Bronchial epithelial cell (primary cell): ENCODE measurements around the gene CNST. TPM values are rescaled to one million over a fixed set of nuclear protein-coding genes. Genes with fewer than 3 reads are reported as not detected.

Source experiments
- DNase-seq: peaks from one replicate; pipeline ENCODE4 v3.0.0-alpha.2; 2010; ENCODE audit warnings: low read depth
- FAIRE-seq: peaks from 2 replicates; lab custom pipeline; 2011; peaks lifted over from hg19 to GRCh38; lab: Jason Lieb, UNC
- H3K27me3 ChIP-seq: 2 replicates; pipeline ENCODE4 v1.5.1; 2011; ENCODE audit warnings: low read length; ENCODE audit not compliant: control insufficient read depth, insufficient read depth
- H3K36me3 ChIP-seq: 2 replicates; pipeline ENCODE4 v1.5.1; 2011; ENCODE audit warnings: low read length; ENCODE audit not compliant: control insufficient read depth, insufficient read depth
- H3K4me3 ChIP-seq: 2 replicates; pipeline ENCODE4 v1.5.1; 2011; ENCODE audit warnings: mild to moderate bottlenecking, low read depth, low read length, control low read depth
- total RNA-seq: library from RNA; depleted of rRNA; stranded (reverse); fragments of >200 nt; gene quantifications from 2 replicates; pipeline ENCODE4 v1.2.1, GENCODE V29; 2014
- TF ChIP-seq, protein P1 (sequence below): IDR thresholded peaks from 2 replicates; pipeline ENCODE4 v1.5.1; 2011; ENCODE audit warnings: mild to moderate bottlenecking, moderate library complexity, low read length, control low read depth, inconsistent platforms; ENCODE audit not compliant: insufficient read depth, severe bottlenecking

CNST gene
- total RNA-seq, 1 donor from 2014 or later: 10.3 TPM

DNA sequence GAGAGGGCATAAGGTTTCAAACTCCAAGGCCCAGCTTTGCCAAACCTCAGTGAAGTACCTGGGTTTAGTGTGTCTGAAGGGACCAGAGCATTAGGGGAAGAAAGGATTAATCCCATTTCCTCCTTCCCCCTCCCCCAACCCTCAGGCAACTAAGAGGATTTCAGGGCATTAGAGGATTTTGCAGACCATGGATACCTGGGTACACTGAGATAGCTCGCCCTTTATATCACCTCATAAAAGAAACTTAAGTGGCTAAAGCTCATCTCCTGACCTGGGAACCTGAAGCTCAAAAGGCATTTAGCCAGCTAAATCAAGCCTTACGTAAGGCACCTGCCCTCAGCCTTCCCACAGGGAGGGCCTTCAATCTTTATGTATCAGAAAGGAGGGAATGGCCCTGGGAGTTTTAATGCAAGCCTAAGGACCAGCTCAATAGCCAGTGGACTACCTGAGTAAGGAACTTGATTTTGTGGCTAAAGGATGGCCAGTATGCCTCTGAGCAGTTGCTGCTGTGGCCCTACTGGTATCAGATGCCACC is 32.8 kb upstream of the CNST start:
- FAIRE-seq: no peak
- TF ChIP-seq, protein P1, sequence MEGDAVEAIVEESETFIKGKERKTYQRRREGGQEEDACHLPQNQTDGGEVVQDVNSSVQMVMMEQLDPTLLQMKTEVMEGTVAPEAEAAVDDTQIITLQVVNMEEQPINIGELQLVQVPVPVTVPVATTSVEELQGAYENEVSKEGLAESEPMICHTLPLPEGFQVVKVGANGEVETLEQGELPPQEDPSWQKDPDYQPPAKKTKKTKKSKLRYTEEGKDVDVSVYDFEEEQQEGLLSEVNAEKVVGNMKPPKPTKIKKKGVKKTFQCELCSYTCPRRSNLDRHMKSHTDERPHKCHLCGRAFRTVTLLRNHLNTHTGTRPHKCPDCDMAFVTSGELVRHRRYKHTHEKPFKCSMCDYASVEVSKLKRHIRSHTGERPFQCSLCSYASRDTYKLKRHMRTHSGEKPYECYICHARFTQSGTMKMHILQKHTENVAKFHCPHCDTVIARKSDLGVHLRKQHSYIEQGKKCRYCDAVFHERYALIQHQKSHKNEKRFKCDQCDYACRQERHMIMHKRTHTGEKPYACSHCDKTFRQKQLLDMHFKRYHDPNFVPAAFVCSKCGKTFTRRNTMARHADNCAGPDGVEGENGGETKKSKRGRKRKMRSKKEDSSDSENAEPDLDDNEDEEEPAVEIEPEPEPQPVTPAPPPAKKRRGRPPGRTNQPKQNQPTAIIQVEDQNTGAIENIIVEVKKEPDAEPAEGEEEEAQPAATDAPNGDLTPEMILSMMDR: no peak
- no peak for DNase-seq
- H3K36me3 ChIP-seq: no peaks in the 10 kb centered on the region
- H3K27me3 ChIP-seq: no peaks in the 10 kb centered on the region
- H3K4me3 ChIP-seq: no peak overlapping the region

DNA sequence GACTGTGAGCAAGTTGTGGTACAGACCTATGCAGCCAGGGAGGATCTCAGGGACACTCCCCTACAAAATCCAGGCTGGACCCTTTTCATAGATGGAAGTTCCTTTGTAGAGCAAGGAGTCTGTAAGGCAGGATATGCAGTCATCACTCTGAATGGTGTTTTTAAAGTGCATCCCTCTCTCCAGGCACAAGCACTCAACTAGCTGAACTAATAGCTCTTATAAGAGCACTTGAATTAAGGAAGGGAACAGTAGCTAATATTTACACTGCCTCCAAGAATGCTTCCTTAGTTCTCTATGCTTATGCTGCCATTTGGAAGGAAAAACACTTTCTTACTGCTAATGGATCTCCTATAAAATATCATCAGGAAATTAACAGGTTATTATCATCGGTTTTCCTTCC is 32.1 kb upstream of the CNST start:
- H3K36me3 ChIP-seq: no peaks in the 10 kb centered on the region
- H3K27me3 ChIP-seq: no peaks in the 10 kb centered on the region
- TF ChIP-seq, protein P1: no peak
- DNase-seq (no peak), FAIRE-seq (no peak)
- no peak overlapping the region for H3K4me3 ChIP-seq

DNA sequence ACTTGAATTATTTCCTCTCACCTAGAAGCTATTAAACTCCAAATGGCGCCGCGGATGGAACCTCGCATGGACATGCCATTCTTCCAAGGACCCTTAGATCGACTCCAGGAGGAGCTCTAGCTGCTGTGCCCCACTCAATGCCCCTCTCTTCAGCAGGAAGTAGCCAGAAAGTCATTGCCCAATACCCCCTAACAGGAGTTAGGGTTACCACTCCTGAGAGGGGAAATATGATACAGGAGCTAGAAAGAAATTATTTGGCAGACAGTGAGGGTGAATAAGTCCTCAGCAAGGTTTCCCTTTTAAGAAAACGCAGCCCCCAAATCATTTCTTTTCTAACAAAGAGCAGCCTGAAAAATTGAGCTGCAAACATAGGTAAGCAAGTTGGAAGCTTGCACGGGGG is 28.8 kb upstream of the CNST start:
- TF ChIP-seq, protein P1: no peak
- no peak for FAIRE-seq
- no peaks in the 10 kb centered on the region for H3K27me3 ChIP-seq
- no peak for DNase-seq
- H3K4me3 ChIP-seq: no peak overlapping the region
- H3K36me3 ChIP-seq: peaks cover 2% of the 10 kb centered on the region

DNA sequence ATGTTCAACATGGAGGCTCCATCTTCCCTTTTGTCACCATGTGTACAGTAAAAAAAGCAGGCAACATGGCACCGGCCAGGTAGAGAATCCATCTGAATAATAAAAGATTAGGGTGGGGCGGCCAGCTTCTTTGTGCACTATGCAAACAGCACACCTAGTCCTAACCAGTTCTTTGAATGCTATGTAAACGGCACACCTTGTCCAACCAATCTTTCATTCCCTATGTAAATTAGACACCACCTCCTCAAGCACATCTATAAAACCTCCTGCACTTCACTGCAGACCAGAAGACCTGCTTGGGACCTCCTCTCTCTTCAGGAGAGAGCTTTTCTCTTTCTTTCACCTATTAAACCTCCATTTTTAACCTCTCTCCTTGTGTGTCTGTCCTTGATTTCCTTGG is 28.4 kb upstream of the CNST start:
- peaks cover 3% of the 10 kb centered on the region for H3K36me3 ChIP-seq
- DNase-seq (peak; percentile 50), FAIRE-seq (no peak)
- TF ChIP-seq, protein P1: no peak
- no peaks in the 10 kb centered on the region for H3K27me3 ChIP-seq
- H3K4me3 ChIP-seq: no peak overlapping the region

DNA sequence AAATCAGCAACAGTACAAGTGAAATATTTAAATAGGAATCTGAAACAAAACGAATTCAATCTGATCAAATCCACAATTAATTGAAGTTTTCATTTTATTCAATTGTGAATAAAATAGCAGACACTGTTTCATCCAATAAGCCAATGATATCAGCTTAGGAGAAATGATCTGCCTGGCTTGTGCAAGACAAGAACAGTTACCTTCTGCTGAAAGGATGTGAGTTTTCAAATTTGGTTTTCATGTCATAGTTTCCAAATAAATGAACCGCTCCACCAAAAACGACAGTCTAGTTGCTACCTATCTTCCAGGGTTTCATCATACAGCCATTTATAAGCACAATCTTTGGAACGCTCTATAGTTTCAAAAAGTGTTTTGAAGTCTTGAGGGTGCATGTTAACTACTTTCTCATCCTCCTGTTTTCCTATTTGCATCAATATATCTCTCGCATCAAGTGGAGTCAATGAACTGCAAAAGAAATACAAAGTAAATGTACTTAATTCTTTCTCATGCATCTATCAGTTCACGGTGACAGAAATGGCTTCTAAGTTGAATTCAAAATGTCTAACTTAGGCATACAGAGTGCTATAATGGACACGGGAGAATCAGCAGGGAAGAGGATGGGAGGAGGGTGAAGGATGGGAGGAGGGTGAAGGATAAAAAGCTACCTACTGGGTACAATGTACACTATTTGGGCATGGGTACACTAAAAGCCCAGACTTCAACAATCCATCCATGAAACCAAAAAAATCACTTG is 25.3 kb upstream of the CNST start:
- FAIRE-seq: no peak

More for the DNA sequence above, 25.3 kb upstream of the CNST start:
- no peaks in the 10 kb centered on the region for H3K27me3 ChIP-seq
- TF ChIP-seq, protein P1: no peak
- DNase-seq: no peak
- H3K4me3 ChIP-seq: no peak overlapping the region
- peaks cover 4% of the 10 kb centered on the region for H3K36me3 ChIP-seq
